K562 (cell line): ENCODE results near the gene FAM43B. TPM values are rescaled to one million over a fixed set of nuclear protein-coding genes. Genes with fewer than 3 reads are reported as not detected.

Experiments used
- ATAC-seq: fragments of 200-7000 bp; cut with Tn5 transposase; 3 replicates; pipeline ENCODE4 v1.9.1; 2020; ENCODE audit warnings: moderate library complexity
- BruUV-seq: library from RNA; stranded (reverse); fragments of 400-500 nt; replicated peaks from 2 replicates; lab custom pipeline; 2021; lab: Mats Ljungman, UMichigan
- CTCF ChIA-PET: fragments of 300-600 bp; formaldehyde crosslinking; extraction: SDS; loops from one replicate; lab custom pipeline; 2021; ENCODE audit warnings: low intra/inter-chr PET ratio; lab: Yijun Ruan, JAX
- POLR2A ChIA-PET: fragments of 300-600, 350-650 bp; sonication (Branson Sonifier 250); formaldehyde crosslinking; extraction: SDS; loops from one replicate; lab custom pipeline; 2021; ENCODE audit warnings: antibody characterized with exemption, inconsistent platforms; lab: Yijun Ruan, JAX
- DNase-seq, 4 experiments: peaks; one replicate each; pipeline versions ENCODE4 v3.0.0 to v3.0.0-alpha.2; 2011 to 2018; ENCODE audit warnings: low spot score in 3 of 4, mixed read lengths in 3 of 4; ENCODE audit errors: extremely low read depth in 1 of 4
- FAIRE-seq: peaks from 2 replicates; lab custom pipeline; 2011; peaks lifted over from hg19 to GRCh38; lab: Jason Lieb, UNC
- H2AFZ ChIP-seq: 2 replicates; pipeline ENCODE4 v1.6.0; 2011; ENCODE audit warnings: low read depth, low read length, control low read depth, inconsistent platforms
- H3K27ac ChIP-seq: fragments of 200-600 bp; 3 replicates; pipeline ENCODE4 v1.8.0; 2011; ENCODE audit warnings: low read depth, mild to moderate bottlenecking, control low read depth, inconsistent platforms, low read length, moderate library complexity, mixed read lengths; ENCODE audit errors: extremely low read depth
- H3K27me3 ChIP-seq, 2 experiments: fragments of 300-600 bp in 1 of 2; 2 replicates in 1 of 2; 3 replicates in 1 of 2; pipeline versions ENCODE4 v1.6.0 to v1.8.0; 2011; ENCODE audit warnings: inconsistent platforms in 2 of 2, low read length in 2 of 2, mild to moderate bottlenecking in 1 of 2, mixed read lengths in 1 of 2, moderate library complexity in 1 of 2; ENCODE audit not compliant: control insufficient read depth in 2 of 2, insufficient read depth in 2 of 2
- H3K36me3 ChIP-seq: fragments of 300-600 bp; 3 replicates; pipeline ENCODE4 v1.8.0; 2011; ENCODE audit warnings: mild to moderate bottlenecking, low read length, inconsistent platforms; ENCODE audit not compliant: control insufficient read depth, insufficient read depth
- H3K4me1 ChIP-seq, 2 experiments: fragments of 200-600 bp in 1 of 2; replicated peaks in 1 of 2; 2 replicates in 1 of 2; 3 replicates in 1 of 2; pipeline versions ENCODE4 v1.5.1 to v1.8.0; 2011; ENCODE audit warnings: inconsistent platforms in 2 of 2, low read length in 2 of 2, mild to moderate bottlenecking in 1 of 2, mixed read lengths in 1 of 2, moderate library complexity in 1 of 2; ENCODE audit not compliant: control insufficient read depth in 2 of 2, insufficient read depth in 2 of 2
- H3K4me2 ChIP-seq: 2 replicates; pipeline ENCODE4 v1.6.1; 2011; ENCODE audit warnings: low read length, control low read depth, inconsistent platforms, mixed read lengths; ENCODE audit not compliant: insufficient read depth
- H3K4me3 ChIP-seq: fragments of 200-600 bp; sonication (generic), shearing (Covaris generic); 2 replicates; pipeline ENCODE4 v1.5.1; 2016; ENCODE audit warnings: control low read depth, inconsistent platforms
- H3K79me2 ChIP-seq: fragments of 200-600 bp; 3 replicates; pipeline ENCODE4 v1.8.0; 2011; ENCODE audit warnings: low read length, inconsistent platforms; ENCODE audit not compliant: control insufficient read depth, insufficient read depth
- H3K9ac ChIP-seq, 2 experiments: 2 replicates each; pipeline versions ENCODE4 v1.6.0 to v1.6.1; 2011; ENCODE audit warnings: low read depth in 2 of 2, low read length in 2 of 2, control low read depth in 1 of 2, inconsistent platforms in 1 of 2, mild to moderate bottlenecking in 1 of 2, mixed read lengths in 1 of 2; ENCODE audit not compliant: insufficient read depth in 1 of 2
- H3K9me1 ChIP-seq: one replicate; pipeline ENCODE4 v1.6.0; 2011; ENCODE audit warnings: inconsistent platforms, mild to moderate bottlenecking, low read length, moderate library complexity; ENCODE audit not compliant: control insufficient read depth, insufficient read depth
- H3K9me3 ChIP-seq: replicated peaks from 2 replicates; pipeline ENCODE4 v1.5.1; 2011; ENCODE audit warnings: low read depth, low read length, inconsistent platforms; ENCODE audit not compliant: control insufficient read depth, insufficient read depth
- H4K20me1 ChIP-seq: replicated peaks from 2 replicates; pipeline ENCODE4 v1.6.1; 2011; ENCODE audit warnings: low read length, inconsistent platforms, mixed read lengths; ENCODE audit not compliant: control insufficient read depth, insufficient read depth
- C11orf30 ChIP-seq: fragments of 450-650 bp; IDR thresholded peaks from 2 replicates; pipeline ENCODE4 v1.6.1; 2016; ENCODE audit warnings: low read depth, mild to moderate bottlenecking
- CCNT2 ChIP-seq: IDR thresholded peaks from 2 replicates; pipeline ENCODE4 v1.6.1; 2011; ENCODE audit warnings: borderline replicate concordance, low read depth, mild to moderate bottlenecking, moderate library complexity, mixed read lengths, low read length; ENCODE audit not compliant: insufficient read length; ENCODE audit errors: extremely low read depth
- EHMT2 ChIP-seq: fragments of 450-650 bp; IDR thresholded peaks from 2 replicates; pipeline ENCODE4 v1.6.1; 2018; ENCODE audit warnings: antibody characterized with exemption
- MAFF ChIP-seq: IDR thresholded peaks from 2 replicates; pipeline ENCODE4 v1.6.1; 2012; ENCODE audit warnings: low read length, improper control_type of control experiment
- MAFG ChIP-seq: fragments of 450-650 bp; conservative IDR thresholded peaks from 2 replicates; pipeline ENCODE4 v1.6.1; 2016; ENCODE audit warnings: missing genetic modification characterization, missing compliant biosample characterization
- MAFK ChIP-seq: IDR thresholded peaks from 2 replicates; pipeline ENCODE4 v1.6.1; 2011; ENCODE audit warnings: low read length, improper control_type of control experiment
- NELFE ChIP-seq: IDR thresholded peaks from 2 replicates; pipeline ENCODE4 v1.6.1; 2011; ENCODE audit warnings: mild to moderate bottlenecking; ENCODE audit not compliant: insufficient read depth, insufficient read length
- NFE2 ChIP-seq: IDR thresholded peaks from 2 replicates; pipeline ENCODE4 v1.6.1; 2014; ENCODE audit warnings: antibody characterized with exemption, low read depth
- PKNOX1 ChIP-seq: fragments of 450-650 bp; IDR thresholded peaks from 2 replicates; pipeline ENCODE4 v1.6.1; 2016
- SPI1 ChIP-seq: IDR thresholded peaks from 2 replicates; pipeline ENCODE4 v1.6.1; 2011; ENCODE audit warnings: low read depth, low read length, control low read depth, borderline replicate concordance
- ZNF316 ChIP-seq: fragments of 450-650 bp; IDR thresholded peaks from 2 replicates; pipeline ENCODE4 v1.6.1; 2016
- ZSCAN32 ChIP-seq: fragments of 450-650 bp; formaldehyde crosslinking; IDR thresholded peaks from 2 replicates; pipeline ENCODE4 v1.4.0; 2020; ENCODE audit warnings: mild to moderate bottlenecking, moderate library complexity
- WGBS: fragments of 100-300 bp; shearing (Covaris generic); methylation state at CpG from one replicate; pipeline ENCODE4 v1.1.6; 2016; ENCODE audit warnings: low coverage, mixed read lengths; ENCODE audit not compliant: insufficient coverage; ENCODE audit errors: missing lambda C conversion rate; 5-methylcytosine and 5-hydroxymethylcytosine counted together
- in situ Hi-C: fragments of 300-500 bp; cut with MboI; formaldehyde crosslinking; loops from 4 replicates; pipeline ENCODE4 v1.15.0; 2018; ENCODE audit warnings: inconsistent platforms, mixed read lengths
- intact Hi-C: fragments of 100-400 bp; cut with micrococcal nuclease; formaldehyde crosslinking; loops from 2 replicates; pipeline ENCODE4 v1.14.2; 2022
- polyA plus RNA-seq, 8 experiments: library from polyadenylated mRNA; depleted of rRNA in 4 of 8; stranded (reverse) in 5 of 8; unstranded in 3 of 8; fragments of >200 nt; fragmentation: Nextera tagmentation in 2 of 8; fragmentation: Illumina TruSeq in 1 of 8; extraction: Ambion mirVana in 2 of 8; extraction: Trizol in 1 of 8; gene quantifications; 2 replicates each; pipeline versions ENCODE4 v1.2.1 to v1.2.3, GENCODE V29; 2011 to 2014; ENCODE audit warnings: inconsistent platforms in 1 of 8, missing spikeins in 1 of 8
- total RNA-seq, 7 experiments: library from RNA; depleted of rRNA in 6 of 7; stranded (reverse); fragments of >200 nt in 6 of 7; fragmentation: Illumina TruSeq in 2 of 7; extraction: Trizol in 2 of 7; gene quantifications; 2 replicates each; pipeline versions ENCODE4 v1.2.1 to v1.2.3, GENCODE V29; 2011 to 2021; ENCODE audit warnings: low replicate concordance in 1 of 7
- TF ChIP-seq, protein P1 (sequence below): fragments of 450-650 bp; IDR thresholded peaks from 2 replicates; pipeline ENCODE4 v1.6.1; 2016; ENCODE audit warnings: borderline replicate concordance

Gene FAM43B
- total and polyA plus RNA-seq, 9 of the 15 experiments (the other 6 are each of a cell fraction or from before 2014, with no cell fraction given): not detected

DNA sequence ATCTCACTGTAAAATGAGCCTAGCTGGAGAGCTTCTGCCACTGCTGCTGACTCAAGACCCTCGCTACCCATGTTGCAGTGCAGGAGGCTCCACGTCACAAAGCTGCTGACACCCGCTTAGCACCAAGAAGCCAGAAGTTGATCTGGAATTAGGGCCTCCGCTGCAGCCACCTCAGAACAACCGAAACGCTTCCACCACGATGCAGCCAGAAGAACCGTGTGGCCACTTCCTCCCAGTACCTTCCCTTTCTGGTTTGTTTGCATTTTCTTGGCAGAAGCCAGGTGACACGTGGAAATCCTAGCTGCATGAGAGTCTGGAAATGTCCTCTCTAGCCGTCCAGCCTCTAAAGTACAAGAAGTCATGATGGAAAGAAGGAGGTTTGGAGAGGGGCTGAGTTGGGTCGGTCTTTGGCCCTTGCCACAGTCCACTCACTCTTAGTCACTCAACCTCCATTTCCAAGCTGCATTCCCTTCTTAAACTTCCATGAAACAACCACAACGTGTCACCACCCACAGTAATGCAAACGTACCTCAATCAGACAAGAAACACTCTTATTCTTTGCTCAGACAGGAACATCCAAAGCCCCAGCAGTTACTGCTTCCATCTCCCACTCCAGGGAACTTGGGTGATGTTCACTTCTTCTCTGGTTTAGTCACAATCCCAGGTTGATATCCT lies 26.5 kb downstream of the FAM43B start:
- no TSS peak for BruUV-seq
- Histone ChIP-seq H3K27me3 (peaks cover 5 to 9% of the 10 kb centered on the region in 2 experiments; a peak in 4 of 5 replicates), H3K4me2 (no peak overlapping the region), H3K9ac (no peak overlapping the region), H3K4me1 (peaks cover 0 to 9% of the 10 kb centered on the region in 2 experiments; a peak in 2 of 5 replicates), H3K79me2 (no peaks in the 10 kb centered on the region), H3K9me1 (no peaks in the 10 kb centered on the region), H4K20me1 (no peaks in the 10 kb centered on the region), H3K27ac (no peak overlapping the region), H3K36me3 (no peaks in the 10 kb centered on the region), H2AFZ (peak overlapping the region; percentile 71), H3K4me3 (no peak overlapping the region), H3K9me3 (no peaks in the 10 kb centered on the region)
- ATAC-seq (no peak), FAIRE-seq (no peak), DNase-seq (no peak)
- ChIA-PET POLR2A (interaction anchor here (0.5 to 0.7 kb wide), 2 partner anchors 15 to 45 kb away, joined by 3 read pairs; no protein-coding TSS in a partner anchor), CTCF (no interaction called here)
- TF ChIP-seq CCNT2: no peak
- no peak for TF ChIP-seq EHMT2
- TF ChIP-seq SPI1: peak; percentile 40; the same call in 1 of the 2 replicates
- no peak for TF ChIP-seq NELFE
- in situ Hi-C loops: no loop called here
- intact Hi-C loops: no loop called here
- WGBS: 43% methylated on average over 13 of the region's 13 CpGs

DNA sequence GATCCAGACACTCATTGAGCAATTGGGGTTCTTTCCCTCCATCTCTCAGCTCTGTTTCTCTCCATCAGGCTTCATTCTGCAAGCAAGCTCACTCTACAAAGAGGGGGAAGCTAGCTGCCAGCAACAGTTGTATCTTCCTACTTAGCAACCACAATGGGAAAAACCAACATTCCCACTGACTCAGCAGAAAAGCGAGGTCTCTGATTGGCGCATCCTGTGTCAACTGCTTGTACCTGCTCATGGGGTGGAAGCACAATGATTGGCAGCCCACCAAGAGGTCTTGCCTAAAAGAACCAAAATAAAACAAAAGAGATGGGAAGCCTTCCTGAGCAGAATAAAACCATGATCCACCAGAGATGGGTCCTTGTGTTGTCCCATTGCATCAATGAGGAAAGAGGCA lies 32.5 kb downstream of the FAM43B start:
- Histone ChIP-seq H4K20me1 (no peaks in the 10 kb centered on the region), H3K9me3 (no peaks in the 10 kb centered on the region), H3K27me3 (peaks cover 10 to 28% of the 10 kb centered on the region in 2 experiments; a peak in 4 of 5 replicates), H3K79me2 (no peaks in the 10 kb centered on the region), H2AFZ (no peak overlapping the region), H3K27ac (no peak overlapping the region), H3K4me3 (no peak overlapping the region), H3K9me1 (no peaks in the 10 kb centered on the region), H3K36me3 (no peaks in the 10 kb centered on the region), H3K9ac (no peak overlapping the region), H3K4me1 (peaks cover 3 to 10% of the 10 kb centered on the region in 2 experiments; a peak in 3 of 5 replicates), H3K4me2 (no peak overlapping the region)
- CTCF ChIA-PET: no interaction called here
- DNase-seq: peak in 1 of 4 experiments; percentile 19
- in situ Hi-C loops (no loop called here), intact Hi-C loops (no loop called here)
- 0% methylated on average over 2 of the region's 2 CpGs for WGBS
- ATAC-seq: no peak
- no peak for FAIRE-seq
- no TSS peak for BruUV-seq
- POLR2A ChIA-PET: interaction anchor here (0.6 to 1.7 kb wide), 3 partner anchors 10 to 432 kb away, joined by 3 to 4 read pairs (median 3); no protein-coding TSS in a partner anchor
- peak; percentile 76 for TF ChIP-seq NFE2
- no peak for TF ChIP-seq ZSCAN32 (CRISPR knock-in tag)
- peak; percentile 95 for TF ChIP-seq C11orf30
- peak; percentile 92 for TF ChIP-seq MAFG
- peak; percentile 96 for TF ChIP-seq ZNF316
- TF ChIP-seq MAFK: peak; percentile 92
- TF ChIP-seq, protein P1, sequence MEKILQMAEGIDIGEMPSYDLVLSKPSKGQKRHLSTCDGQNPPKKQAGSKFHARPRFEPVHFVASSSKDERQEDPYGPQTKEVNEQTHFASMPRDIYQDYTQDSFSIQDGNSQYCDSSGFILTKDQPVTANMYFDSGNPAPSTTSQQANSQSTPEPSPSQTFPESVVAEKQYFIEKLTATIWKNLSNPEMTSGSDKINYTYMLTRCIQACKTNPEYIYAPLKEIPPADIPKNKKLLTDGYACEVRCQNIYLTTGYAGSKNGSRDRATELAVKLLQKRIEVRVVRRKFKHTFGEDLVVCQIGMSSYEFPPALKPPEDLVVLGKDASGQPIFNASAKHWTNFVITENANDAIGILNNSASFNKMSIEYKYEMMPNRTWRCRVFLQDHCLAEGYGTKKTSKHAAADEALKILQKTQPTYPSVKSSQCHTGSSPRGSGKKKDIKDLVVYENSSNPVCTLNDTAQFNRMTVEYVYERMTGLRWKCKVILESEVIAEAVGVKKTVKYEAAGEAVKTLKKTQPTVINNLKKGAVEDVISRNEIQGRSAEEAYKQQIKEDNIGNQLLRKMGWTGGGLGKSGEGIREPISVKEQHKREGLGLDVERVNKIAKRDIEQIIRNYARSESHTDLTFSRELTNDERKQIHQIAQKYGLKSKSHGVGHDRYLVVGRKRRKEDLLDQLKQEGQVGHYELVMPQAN: no peak
- TF ChIP-seq MAFF: peak; percentile 92
- TF ChIP-seq PKNOX1: peak; percentile 78
